ENCODE data around the gene ZNF532.

GRCh38 chr18:58896734-58897508, 32.2 kb downstream of the ZNF532 start:
- TF ChIP-seq CTCF (IDR thresholded peaks at IDR 0.05; ENCODE audit: borderline replicate concordance, extremely low read depth, low read length, poor library complexity, severe bottlenecking) (no peak), EZH2 (IDR thresholded peaks at IDR 0.05; ENCODE audit: borderline replicate concordance, low read depth, low read length, severe bottlenecking) (no peak)

All from DND-41 (cell line).